Vagina (tissue), 2 donors: ENCODE data around the gene TBX1. TPM values are rescaled to one million over a fixed set of nuclear protein-coding genes. Genes with fewer than 3 reads are reported as not detected.

Experiments
- DNase-seq, 2 donors: peaks; one replicate each; pipeline ENCODE4 v3.0.0-alpha.2; 2017; ENCODE audit errors: extremely low spot score in 2 of 2
- H3K27ac ChIP-seq: fragments of 200-600 bp; sonication (generic); one replicate; pipeline ENCODE4 v1.5.1; 2019
- H3K27me3 ChIP-seq: fragments of 200-600 bp; sonication (generic); one replicate; pipeline ENCODE4 v1.5.1; 2019
- H3K36me3 ChIP-seq, 2 donors: fragments of 200-600 bp; sonication (generic); one replicate each; pipeline ENCODE4 v1.5.1; 2017 to 2019
- H3K4me1 ChIP-seq: fragments of 200-600 bp; sonication (generic); one replicate; pipeline ENCODE4 v1.5.1; 2019
- H3K4me3 ChIP-seq, 2 donors: fragments of 200-600 bp; sonication (generic); 1 replicate in 1 of 2; 2 replicates in 1 of 2; pipeline ENCODE4 v1.5.1; 2016 to 2019
- H3K9me3 ChIP-seq: fragments of 200-600 bp; sonication (generic); one replicate; pipeline ENCODE4 v1.5.1; 2019
- CTCF ChIP-seq, 3 experiments: fragments of 450-650 bp in 2 of 3; fragments of 200-600 bp in 1 of 3; sonication (generic) in 1 of 3; IDR thresholded peaks; one replicate each; pipeline ENCODE4 v1.5.1; 2017 to 2019; ENCODE audit warnings: antibody characterized with exemption in 3 of 3, mild to moderate bottlenecking in 2 of 3, moderate library complexity in 2 of 3
- POLR2A ChIP-seq, 2 donors: fragments of 450-650 bp; IDR thresholded peaks; one replicate each; pipeline ENCODE4 v1.6.1; 2017; ENCODE audit warnings: antibody characterized with exemption in 2 of 2, mild to moderate bottlenecking in 2 of 2, moderate library complexity in 2 of 2
- POLR2AphosphoS5 ChIP-seq, 2 donors: sonication (generic); formaldehyde crosslinking; IDR thresholded peaks; one replicate each; pipeline ENCODE4 v1.9.0; 2017; ENCODE audit warnings: antibody characterized with exemption in 2 of 2, mild to moderate bottlenecking in 2 of 2, low read depth in 1 of 2; ENCODE audit not compliant: insufficient read depth in 1 of 2
- intact Hi-C: fragments of 100-400 bp; cut with DNase I; formaldehyde crosslinking; loops from one replicate; pipeline ENCODE4 v1.15.1; 2023
- total RNA-seq: library from RNA; depleted of rRNA; stranded (reverse); fragments of >200 nt; gene quantifications from one replicate; pipeline ENCODE4 v1.2.3, GENCODE V29; 2016

Gene TBX1
- total RNA-seq, 1 donor from 2014 or later: 7.1 TPM

DNA sequence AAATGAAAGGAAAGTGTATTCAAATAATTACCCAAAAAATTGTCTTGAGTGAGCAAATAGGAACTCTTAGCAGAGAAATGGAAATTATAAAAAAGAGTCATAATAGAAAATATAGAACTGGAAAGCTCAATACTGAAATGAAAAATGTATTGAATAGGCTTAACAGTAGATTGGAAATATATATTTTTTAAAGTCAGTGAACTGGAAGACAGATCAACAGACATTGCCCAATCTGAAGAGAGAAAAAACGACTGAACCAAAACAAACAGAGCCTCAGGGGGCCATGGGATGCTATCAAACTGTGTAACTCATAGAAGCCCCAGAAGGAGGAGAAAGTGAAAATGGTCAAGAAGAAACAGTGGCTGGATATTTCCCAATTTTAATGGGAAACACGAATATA lies 32.6 kb downstream of the TBX1 start:
- no peaks in the 10 kb centered on the region for H3K36me3 ChIP-seq
- H3K4me3 ChIP-seq: no peak overlapping the region
- H3K27ac ChIP-seq: no peak overlapping the region
- no peaks in the 10 kb centered on the region for H3K9me3 ChIP-seq
- peaks cover 12% of the 10 kb centered on the region for H3K4me1 ChIP-seq
- intact Hi-C loops: no loop called here
- TF ChIP-seq CTCF (IDR thresholded peaks at IDR 0.05) (no peak), POLR2A (IDR thresholded peaks at IDR 0.05) (no peak), POLR2AphosphoS5 (IDR thresholded peaks at IDR 0.05; ENCODE audit: insufficient read depth in 1 of 2, low read depth in 1 of 2) (no peak)
- H3K27me3 ChIP-seq: no peaks in the 10 kb centered on the region
- DNase-seq: no peak

DNA sequence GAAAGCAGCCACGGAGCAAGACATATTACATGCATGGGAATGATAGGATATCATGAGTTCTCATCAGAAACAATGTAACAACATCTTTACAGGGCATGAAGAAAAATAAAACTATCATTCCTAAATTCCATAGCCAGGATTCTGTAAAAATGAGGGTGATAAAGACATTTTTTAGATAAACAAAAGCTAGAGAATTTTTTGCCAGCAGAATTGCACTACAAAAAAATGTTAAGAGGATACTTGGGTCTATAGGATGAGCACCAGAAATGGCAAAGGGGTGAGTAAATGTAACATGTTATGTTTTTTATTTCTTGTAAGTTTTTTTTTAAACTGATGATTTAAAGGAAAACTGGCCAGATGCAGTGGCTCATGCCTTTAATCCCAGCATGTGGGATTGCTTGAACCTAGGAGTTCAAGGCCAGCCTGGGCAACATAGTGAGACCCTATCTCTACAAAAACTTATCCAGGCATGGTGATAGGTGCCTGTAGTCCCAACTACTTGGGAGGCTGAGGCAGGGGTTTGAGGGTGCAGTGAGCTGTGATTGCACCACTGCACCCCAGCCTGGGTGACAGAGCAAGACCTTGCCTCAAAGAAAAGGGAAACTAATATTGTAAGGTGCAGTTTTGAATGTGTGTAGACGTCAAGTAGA lies 33.2 kb downstream of the TBX1 start:
- DNase-seq: no peak
- H3K36me3 ChIP-seq: no peaks in the 10 kb centered on the region
- intact Hi-C loops: no loop called here
- no peak for TF ChIP-seq POLR2A (IDR thresholded peaks at IDR 0.05)
- no peak for TF ChIP-seq CTCF (IDR thresholded peaks at IDR 0.05)
- no peak for TF ChIP-seq POLR2AphosphoS5 (IDR thresholded peaks at IDR 0.05; ENCODE audit: insufficient read depth in 1 of 2, low read depth in 1 of 2)
- H3K27me3 ChIP-seq: no peaks in the 10 kb centered on the region
- peaks cover 16% of the 10 kb centered on the region for H3K4me1 ChIP-seq
- H3K27ac ChIP-seq: no peak overlapping the region
- H3K4me3 ChIP-seq: no peak overlapping the region
- H3K9me3 ChIP-seq: no peaks in the 10 kb centered on the region

- H3K27ac ChIP-seq: peak overlapping the region; percentile 46
- no peak for DNase-seq
Measured at GRCh38 chr22:19795617-19796008, 35.0 kb downstream of the TBX1 start.

GRCh38 chr22:19796160-19796559 lies 35.6 kb downstream of the TBX1 start:
- TF ChIP-seq POLR2A (IDR thresholded peaks at IDR 0.05): no peak
- TF ChIP-seq CTCF (IDR thresholded peaks at IDR 0.05): no peak
- TF ChIP-seq POLR2AphosphoS5 (IDR thresholded peaks at IDR 0.05; ENCODE audit: insufficient read depth in 1 of 2, low read depth in 1 of 2): no peak
- Histone ChIP-seq H3K27me3 (no peaks in the 10 kb centered on the region), H3K36me3 (no peaks in the 10 kb centered on the region), H3K9me3 (no peaks in the 10 kb centered on the region), H3K27ac (peak overlapping the region; percentile 46), H3K4me1 (peaks cover 39% of the 10 kb centered on the region), H3K4me3 (no peak overlapping the region)
- intact Hi-C loops: no loop called here
- no peak for DNase-seq

More at GRCh38 chr22:19795617-19796008, 35.0 kb downstream of the TBX1 start:
- intact Hi-C loops: no loop called here
- no peaks in the 10 kb centered on the region for H3K36me3 ChIP-seq
- peaks cover 35% of the 10 kb centered on the region for H3K4me1 ChIP-seq
- H3K9me3 ChIP-seq: no peaks in the 10 kb centered on the region
- no peak for TF ChIP-seq POLR2A (IDR thresholded peaks at IDR 0.05)
- no peak for TF ChIP-seq POLR2AphosphoS5 (IDR thresholded peaks at IDR 0.05; ENCODE audit: insufficient read depth in 1 of 2, low read depth in 1 of 2)
- no peak for TF ChIP-seq CTCF (IDR thresholded peaks at IDR 0.05)
- H3K27me3 ChIP-seq: no peaks in the 10 kb centered on the region
- H3K4me3 ChIP-seq: no peak overlapping the region
